GM12872 (cell line): ENCODE data around the gene BTBD8.

ENCODE experiments used
- TF ChIP-seq, protein P1 (sequence below): IDR thresholded peaks from 3 replicates; pipeline ENCODE4 v1.5.1; 2011; ENCODE audit warnings: low read depth, mild to moderate bottlenecking, low read length, moderate library complexity; ENCODE audit not compliant: insufficient read depth

BTBD8 gene

DNA sequence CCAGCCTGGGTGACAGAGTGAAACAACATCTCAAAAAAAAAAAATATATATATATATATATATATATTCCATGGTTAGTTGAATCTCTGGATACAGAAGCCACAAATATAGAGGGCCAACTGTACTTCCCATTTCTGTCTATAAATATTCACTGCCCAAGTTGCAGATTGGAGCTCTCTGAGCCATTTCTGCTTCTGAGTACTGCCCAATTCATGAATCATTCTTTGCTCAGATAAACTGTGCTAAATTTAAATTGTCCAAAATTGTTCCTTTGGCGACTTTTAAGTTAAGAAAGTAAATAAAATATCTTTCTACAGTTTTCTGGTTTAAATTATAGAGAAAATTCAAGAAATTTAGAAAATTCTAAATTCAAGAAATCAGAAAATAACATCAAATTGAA lies 114.4 kb downstream of the BTBD8 start:
- TF ChIP-seq, protein P1, sequence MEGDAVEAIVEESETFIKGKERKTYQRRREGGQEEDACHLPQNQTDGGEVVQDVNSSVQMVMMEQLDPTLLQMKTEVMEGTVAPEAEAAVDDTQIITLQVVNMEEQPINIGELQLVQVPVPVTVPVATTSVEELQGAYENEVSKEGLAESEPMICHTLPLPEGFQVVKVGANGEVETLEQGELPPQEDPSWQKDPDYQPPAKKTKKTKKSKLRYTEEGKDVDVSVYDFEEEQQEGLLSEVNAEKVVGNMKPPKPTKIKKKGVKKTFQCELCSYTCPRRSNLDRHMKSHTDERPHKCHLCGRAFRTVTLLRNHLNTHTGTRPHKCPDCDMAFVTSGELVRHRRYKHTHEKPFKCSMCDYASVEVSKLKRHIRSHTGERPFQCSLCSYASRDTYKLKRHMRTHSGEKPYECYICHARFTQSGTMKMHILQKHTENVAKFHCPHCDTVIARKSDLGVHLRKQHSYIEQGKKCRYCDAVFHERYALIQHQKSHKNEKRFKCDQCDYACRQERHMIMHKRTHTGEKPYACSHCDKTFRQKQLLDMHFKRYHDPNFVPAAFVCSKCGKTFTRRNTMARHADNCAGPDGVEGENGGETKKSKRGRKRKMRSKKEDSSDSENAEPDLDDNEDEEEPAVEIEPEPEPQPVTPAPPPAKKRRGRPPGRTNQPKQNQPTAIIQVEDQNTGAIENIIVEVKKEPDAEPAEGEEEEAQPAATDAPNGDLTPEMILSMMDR = no peak

DNA sequence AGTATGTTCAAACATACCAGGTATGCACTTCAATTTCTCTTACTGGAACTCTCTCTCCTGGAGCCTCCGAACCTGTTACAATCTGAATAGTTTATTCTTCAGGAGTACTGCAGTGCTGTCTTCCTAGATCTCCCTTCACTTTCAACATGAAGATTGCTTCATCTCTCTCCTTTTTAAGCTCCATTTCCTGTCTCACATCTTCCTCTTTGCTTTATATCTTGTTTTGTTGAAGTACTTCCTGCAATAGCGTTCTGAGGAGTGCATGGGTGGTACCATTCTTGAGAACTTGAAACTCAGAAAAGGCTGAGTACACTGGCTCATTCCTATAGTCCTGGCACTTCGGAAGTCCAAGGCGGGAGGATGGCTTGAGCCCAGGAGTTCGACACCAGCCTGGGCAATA lies 121.8 kb downstream of the BTBD8 start:
- TF ChIP-seq, protein P1 = no peak

DNA sequence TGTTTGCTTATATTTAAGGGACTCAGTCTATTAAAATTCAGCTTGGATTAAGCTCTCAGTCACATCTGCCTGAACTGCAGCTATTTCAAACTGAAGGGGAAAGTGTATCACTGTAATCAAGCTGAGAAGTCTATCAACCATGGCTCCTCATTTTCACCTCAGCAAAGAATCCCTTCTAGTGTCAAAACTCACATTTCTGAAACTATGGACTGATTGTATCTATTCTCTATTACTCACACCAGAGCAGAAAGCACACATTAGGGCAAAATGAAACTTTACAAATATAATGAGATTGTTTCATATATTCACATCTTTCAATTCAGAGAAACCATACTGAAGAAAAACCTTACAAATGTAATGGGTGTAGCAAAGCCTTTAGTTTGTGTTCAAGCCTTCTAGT lies 123.0 kb downstream of the BTBD8 start:
- TF ChIP-seq, protein P1 = no peak

DNA sequence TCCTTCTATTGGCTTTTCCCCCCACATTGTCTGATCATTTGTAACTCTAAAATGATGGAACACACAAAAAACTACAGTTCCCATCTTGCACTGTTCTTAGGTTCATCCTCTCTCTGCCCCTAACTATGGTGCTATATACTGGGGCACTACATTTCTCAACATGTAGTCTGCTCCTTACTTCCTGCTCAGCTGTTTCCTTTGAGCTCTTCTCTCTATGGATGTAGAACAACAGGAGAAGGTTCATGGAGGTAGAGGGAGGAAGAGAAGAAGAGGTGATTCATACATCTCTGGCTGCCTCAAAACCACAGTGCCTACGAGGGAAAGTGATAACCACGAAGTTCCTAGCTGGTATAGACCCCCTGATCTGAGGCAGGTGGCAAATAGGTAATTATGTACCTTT lies 130.6 kb downstream of the BTBD8 start:
- TF ChIP-seq, protein P1 = no peak

DNA sequence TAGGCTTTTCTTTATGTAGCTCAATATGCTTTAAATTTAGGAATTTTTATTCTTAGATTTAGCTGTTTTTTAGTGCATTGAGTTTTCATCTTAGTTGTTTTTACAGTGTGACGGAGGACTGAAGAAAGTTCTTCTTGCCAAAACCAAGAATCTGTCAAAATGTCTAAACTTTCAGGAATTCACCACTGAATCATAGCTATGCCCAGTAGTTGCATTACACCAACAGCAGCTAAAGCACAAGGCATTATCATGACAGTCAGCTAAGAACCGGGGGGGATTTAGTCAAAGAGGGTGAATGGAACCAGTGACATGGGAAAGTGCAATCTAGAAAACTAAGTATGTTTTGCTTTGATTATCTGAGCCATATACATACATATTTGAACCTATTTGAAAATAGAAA lies 131.0 kb downstream of the BTBD8 start:
- TF ChIP-seq, protein P1 = no peak

DNA sequence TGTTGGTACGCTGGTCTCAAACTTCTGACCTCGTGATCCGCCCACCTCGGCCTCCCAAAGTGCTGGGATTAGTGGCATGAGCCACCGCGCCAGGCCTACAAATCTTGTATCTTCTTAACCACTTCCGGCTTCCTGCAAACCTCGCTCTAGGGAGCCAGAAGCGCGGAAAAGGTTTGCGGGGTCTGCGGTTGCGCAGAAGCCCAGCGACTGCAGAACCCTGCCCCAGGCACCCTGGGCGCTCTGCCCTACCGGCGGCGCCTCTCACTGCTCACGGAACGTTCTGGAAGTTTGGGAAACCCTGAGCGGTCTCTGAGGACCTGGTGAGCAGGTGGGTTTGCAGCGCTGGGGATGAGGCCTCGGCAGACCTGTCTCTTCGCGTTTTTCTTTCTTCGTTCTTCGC lies 137.6 kb downstream of the BTBD8 start, which contains the start of gene C1orf146:
TSS of gene C1orf146 (plus strand) at position 195 of the 400 bp plus-strand sequence. CDS start 13,506 bp downstream, outside the sequence.
- TF ChIP-seq, protein P1 = no peak

DNA sequence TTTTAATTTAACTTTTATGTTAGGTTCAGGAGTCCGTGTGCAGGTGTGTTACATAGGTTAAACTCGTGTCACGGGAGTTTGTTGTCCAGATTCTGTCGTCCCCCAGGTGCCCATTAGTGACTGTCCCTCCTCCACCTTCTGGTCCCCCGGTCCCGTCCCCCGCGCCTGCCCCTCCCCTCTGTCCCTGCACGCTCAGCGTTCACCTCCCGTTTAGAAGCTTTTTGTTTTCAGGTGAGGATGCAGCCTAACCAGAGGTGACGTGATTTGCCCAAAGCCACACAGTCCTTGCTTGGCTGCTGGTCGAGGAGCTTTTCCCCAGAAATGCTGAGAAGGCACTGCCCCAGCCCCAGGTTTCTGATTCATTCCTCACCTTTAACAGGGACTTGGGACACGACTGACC lies 138.4 kb downstream of the BTBD8 start:
- TF ChIP-seq, protein P1 = no peak

DNA sequence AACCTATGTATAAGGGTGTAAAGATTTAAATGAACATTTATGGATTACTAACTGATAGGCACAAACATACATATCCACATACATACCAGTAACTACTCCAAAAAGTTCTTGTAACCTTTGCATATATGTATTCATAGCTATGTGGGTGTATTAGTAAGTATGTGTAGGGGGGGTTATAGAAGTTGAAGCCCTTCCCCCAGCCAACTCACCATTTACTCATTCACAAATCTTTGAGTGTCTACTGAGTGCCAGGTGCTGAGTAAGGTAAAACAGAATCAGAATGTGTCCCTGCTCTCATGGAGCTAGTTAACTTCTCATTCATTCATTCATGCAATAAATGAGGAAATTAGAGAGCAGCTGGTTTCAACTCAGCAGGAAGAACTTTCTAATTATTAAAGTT lies 138.9 kb downstream of the BTBD8 start:
- TF ChIP-seq, protein P1 = no peak
